Endothelial cell (in vitro differentiated cells): Measurements from ENCODE around the gene DLL1. TPM values are rescaled to one million over a fixed set of nuclear protein-coding genes. Genes with fewer than 3 reads are reported as not detected.

Experiments
- DNase-seq: peaks from one replicate; pipeline ENCODE4 v3.0.0; 2021; ENCODE audit warnings: low spot score
- H3K27ac Mint-ChIP-seq: one replicate; pipeline ENCODE4 v1.8.0; 2021; ENCODE audit warnings: mixed read lengths, inconsistent platforms; ENCODE audit not compliant: unreplicated experiment
- H3K27me3 Mint-ChIP-seq: one replicate; pipeline ENCODE4 v1.8.0; 2021; ENCODE audit warnings: mild to moderate bottlenecking, moderate library complexity, mixed read lengths, inconsistent platforms; ENCODE audit not compliant: unreplicated experiment
- H3K36me3 Mint-ChIP-seq: one replicate; pipeline ENCODE4 v1.8.0; 2021; ENCODE audit warnings: mild to moderate bottlenecking, low read depth, mixed read lengths, inconsistent platforms; ENCODE audit not compliant: unreplicated experiment
- H3K4me1 Mint-ChIP-seq: one replicate; pipeline ENCODE4 v1.8.0; 2021; ENCODE audit warnings: mild to moderate bottlenecking, mixed read lengths, inconsistent platforms; ENCODE audit not compliant: unreplicated experiment
- H3K4me3 Mint-ChIP-seq: one replicate; pipeline ENCODE4 v1.8.0; 2021; ENCODE audit warnings: mild to moderate bottlenecking, mixed read lengths, inconsistent platforms; ENCODE audit not compliant: unreplicated experiment
- H3K9me3 Mint-ChIP-seq: one replicate; pipeline ENCODE4 v1.8.0; 2021; ENCODE audit warnings: mixed read lengths, inconsistent platforms; ENCODE audit not compliant: unreplicated experiment
- microRNA-seq: library from miRNA; unstranded; fragments of <30 nt; microRNA quantifications from one replicate; pipeline ENCODE4, GENCODE V29; 2020; ENCODE audit not compliant: unreplicated experiment
- total RNA-seq: library from RNA; stranded (reverse); fragmentation: NEBNext Ultra II Directional; extraction: Animal tissue kit (Norgen Biotek cat#: 25700); gene quantifications from one replicate; pipeline ENCODE4 v1.2.1, GENCODE V29; 2021; ENCODE audit not compliant: unreplicated experiment
- TF ChIP-seq, protein P1 (sequence below): fragments of 200-600 bp; sonication (generic); IDR thresholded peaks from one replicate; pipeline ENCODE4 v1.5.0; 2021; ENCODE audit warnings: antibody characterized with exemption; ENCODE audit not compliant: unreplicated experiment

The DLL1 gene
- total RNA-seq, 1 donor from 2014 or later, result 59.5 TPM

DNA sequence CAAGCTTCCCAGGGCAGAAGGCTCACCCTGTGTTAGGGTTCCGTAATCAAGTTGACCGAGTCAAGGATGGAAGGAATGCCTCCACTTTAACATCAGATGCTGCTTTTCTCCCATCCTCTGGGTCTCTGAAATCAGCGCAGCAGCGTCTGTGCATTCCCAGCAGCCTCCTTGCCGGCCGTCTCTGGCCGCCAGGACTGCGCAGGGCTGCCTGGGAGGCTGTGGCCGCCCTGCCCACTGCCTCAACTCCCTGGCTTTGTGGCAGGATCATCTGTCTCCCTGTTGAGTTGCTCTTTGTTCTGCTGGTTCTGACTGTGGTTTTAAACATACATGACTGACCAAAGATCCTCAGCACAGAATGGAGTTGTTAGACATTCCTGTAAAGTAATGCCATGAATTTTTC is 56.5 kb downstream of the DLL1 start:
- H3K4me3 Mint-ChIP-seq, result no peak overlapping the region
- no peaks in the 10 kb centered on the region for H3K27me3 Mint-ChIP-seq
- no peaks in the 10 kb centered on the region for H3K36me3 Mint-ChIP-seq
- TF ChIP-seq, protein P1, sequence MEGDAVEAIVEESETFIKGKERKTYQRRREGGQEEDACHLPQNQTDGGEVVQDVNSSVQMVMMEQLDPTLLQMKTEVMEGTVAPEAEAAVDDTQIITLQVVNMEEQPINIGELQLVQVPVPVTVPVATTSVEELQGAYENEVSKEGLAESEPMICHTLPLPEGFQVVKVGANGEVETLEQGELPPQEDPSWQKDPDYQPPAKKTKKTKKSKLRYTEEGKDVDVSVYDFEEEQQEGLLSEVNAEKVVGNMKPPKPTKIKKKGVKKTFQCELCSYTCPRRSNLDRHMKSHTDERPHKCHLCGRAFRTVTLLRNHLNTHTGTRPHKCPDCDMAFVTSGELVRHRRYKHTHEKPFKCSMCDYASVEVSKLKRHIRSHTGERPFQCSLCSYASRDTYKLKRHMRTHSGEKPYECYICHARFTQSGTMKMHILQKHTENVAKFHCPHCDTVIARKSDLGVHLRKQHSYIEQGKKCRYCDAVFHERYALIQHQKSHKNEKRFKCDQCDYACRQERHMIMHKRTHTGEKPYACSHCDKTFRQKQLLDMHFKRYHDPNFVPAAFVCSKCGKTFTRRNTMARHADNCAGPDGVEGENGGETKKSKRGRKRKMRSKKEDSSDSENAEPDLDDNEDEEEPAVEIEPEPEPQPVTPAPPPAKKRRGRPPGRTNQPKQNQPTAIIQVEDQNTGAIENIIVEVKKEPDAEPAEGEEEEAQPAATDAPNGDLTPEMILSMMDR, result no peak
- DNase-seq, result no peak
- H3K9me3 Mint-ChIP-seq, result no peaks in the 10 kb centered on the region
- H3K27ac Mint-ChIP-seq, result no peak overlapping the region
- no peaks in the 10 kb centered on the region for H3K4me1 Mint-ChIP-seq

- no peak overlapping the region for H3K27ac Mint-ChIP-seq
- no peaks in the 10 kb centered on the region for H3K4me1 Mint-ChIP-seq
- H3K36me3 Mint-ChIP-seq, result no peaks in the 10 kb centered on the region
- no peak overlapping the region for H3K4me3 Mint-ChIP-seq
- H3K27me3 Mint-ChIP-seq, result no peaks in the 10 kb centered on the region
- TF ChIP-seq, protein P1, result no peak
- DNase-seq, result no peak
- no peaks in the 10 kb centered on the region for H3K9me3 Mint-ChIP-seq
These were observed 57.3 kb downstream of the DLL1 start for GRCh38 chr6:170233286-170234205.

Small RNA genes within 50 kb of the gene (microRNA-seq; reads per million reads assigned to microRNA genes)
- gene MIR4644, result not detected

Other genes with a start within 250 kb of the DLL1 start
- 48.3 TPM for gene FAM120B, start 15.7 kb upstream of the DLL1 start, total RNA-seq